HT1080 (cell line): ENCODE data around the gene KNDC1. TPM values are rescaled to one million over a fixed set of nuclear protein-coding genes. Genes with fewer than 3 reads are reported as not detected.

Experiments used
- DNase-seq: peaks from one replicate; pipeline ENCODE4 v3.0.0-alpha.2; 2015; ENCODE audit warnings: low read depth
- total RNA-seq: library from RNA; depleted of rRNA; stranded (reverse); fragments of >200 nt; shearing (Covaris generic); gene quantifications from 2 replicates; pipeline ENCODE4 v1.2.3, GENCODE V29; 2014; rRNA removed

The KNDC1 gene
- total RNA-seq, 1 experiment from 2014 or later, result not detected

- DNase-seq, result no peak
Measured at GRCh38 chr10:133273534-133274143, 113.6 kb downstream of the KNDC1 start.

GRCh38 chr10:133274751-133275683, 115.0 kb downstream of the KNDC1 start:
- no peak for DNase-seq

- DNase-seq, result no peak
Measured at GRCh38 chr10:133275684-133276092, 115.7 kb downstream of the KNDC1 start.

Other genes with a start within 250 kb of the KNDC1 start
- 0.35 and 0.53 TPM in 2 replicates for gene CFAP46, start 217.6 kb upstream of the KNDC1 start, total RNA-seq
- not detected in 2 replicates for gene ADGRA1, start 72.3 kb upstream of the KNDC1 start, total RNA-seq
- gene UTF1, start 70.0 kb downstream of the KNDC1 start, total RNA-seq, result not detected in 2 replicates
- 0.03 and 0.13 TPM in 2 replicates for gene VENTX, start 77.6 kb downstream of the KNDC1 start, total RNA-seq
- gene ADAM8, start 116.6 kb downstream of the KNDC1 start, total RNA-seq, result 1.6 and 4.2 TPM in 2 replicates
- 119 and 127 TPM in 2 replicates for gene TUBGCP2, start 148.7 kb downstream of the KNDC1 start, total RNA-seq
- 102 and 108 TPM in 2 replicates for gene ZNF511, start 148.7 kb downstream of the KNDC1 start, total RNA-seq
- gene CALY, start 176.7 kb downstream of the KNDC1 start, total RNA-seq, result 1.7 TPM in 1 of 2 replicates, not detected in the other
- gene PRAP1, start 187.2 kb downstream of the KNDC1 start, total RNA-seq, result not detected in 2 replicates
- 31.5 and 48.4 TPM in 2 replicates for gene FUOM, start 197.8 kb downstream of the KNDC1 start, total RNA-seq
- 107 and 109 TPM in 2 replicates for gene ECHS1, start 213.1 kb downstream of the KNDC1 start, total RNA-seq
- gene PAOX, start 219.0 kb downstream of the KNDC1 start, total RNA-seq, result 0.43 and 0.70 TPM in 2 replicates
- gene MTG1, start 233.9 kb downstream of the KNDC1 start, total RNA-seq, result 54.1 and 55.6 TPM in 2 replicates